Calu3 (cell line): ENCODE results near the gene KIF16B. TPM values are rescaled to one million over a fixed set of nuclear protein-coding genes. Genes with fewer than 3 reads are reported as not detected.
"Not testable (repeated sequence)": the region's sequence is repeated elsewhere in the genome, so short reads cannot be mapped to it uniquely, and the experiment has no call there.

Experiments
- BruUV-seq: library from RNA; stranded (reverse); fragments of 400-500 nt; replicated peaks from 2 replicates; lab custom pipeline; 2021; lab: Mats Ljungman, UMichigan
- CTCF ChIA-PET: fragments of 300-600 bp; sonication (Branson Sonifier 250); formaldehyde crosslinking; loops from one replicate; lab custom pipeline; 2022; ENCODE audit warnings: antibody characterized with exemption; lab: Charles Lee
- DNase-seq: peaks from one replicate; pipeline ENCODE4 v3.0.0; 2022
- H3K27ac Mint-ChIP-seq: one replicate; pipeline ENCODE4 v1.8.0; 2022; ENCODE audit warnings: mixed read lengths; ENCODE audit not compliant: unreplicated experiment
- H3K27me3 Mint-ChIP-seq: one replicate; pipeline ENCODE4 v1.8.0; 2022; ENCODE audit warnings: mixed read lengths; ENCODE audit not compliant: unreplicated experiment
- H3K36me3 Mint-ChIP-seq: one replicate; pipeline ENCODE4 v1.8.0; 2022; ENCODE audit warnings: mild to moderate bottlenecking, moderate library complexity, mixed read lengths; ENCODE audit not compliant: insufficient read depth, unreplicated experiment
- H3K4me1 Mint-ChIP-seq: one replicate; pipeline ENCODE4 v1.8.0; 2022; ENCODE audit warnings: mild to moderate bottlenecking, low read depth, mixed read lengths; ENCODE audit not compliant: unreplicated experiment
- H3K4me3 Mint-ChIP-seq: one replicate; pipeline ENCODE4 v1.8.0; 2022; ENCODE audit warnings: mild to moderate bottlenecking, low read depth, moderate library complexity, mixed read lengths; ENCODE audit not compliant: unreplicated experiment
- H3K9me3 Mint-ChIP-seq: one replicate; pipeline ENCODE4 v1.8.0; 2022; ENCODE audit warnings: low read depth, mixed read lengths; ENCODE audit not compliant: unreplicated experiment
- intact Hi-C: fragments of 100-400 bp; cut with micrococcal nuclease; formaldehyde crosslinking; loops from one replicate; pipeline ENCODE4 v1.10.0; 2022; ENCODE audit not compliant: unreplicated experiment
- total RNA-seq: library from RNA; stranded (reverse); gene quantifications from 2 replicates; pipeline ENCODE4 v1.2.3, GENCODE V29; 2022
- TF ChIP-seq, protein P1 (sequence below): fragments of 200-600 bp; IDR thresholded peaks from one replicate; pipeline ENCODE4 v1.8.0; 2022; ENCODE audit warnings: antibody characterized with exemption; ENCODE audit not compliant: unreplicated experiment

The KIF16B gene
- total RNA-seq, 1 experiment from 2014 or later, result 4.3 TPM

- Mint-ChIP-seq H3K27me3 (no peaks in the 10 kb centered on the region), H3K4me1 (no peaks in the 10 kb centered on the region), H3K4me3 (no peak overlapping the region), H3K27ac (no peak overlapping the region), H3K36me3 (no peaks in the 10 kb centered on the region), H3K9me3 (no peaks in the 10 kb centered on the region)
- CTCF ChIA-PET, result no interaction called here
- DNase-seq, result no peak
- no TSS peak for BruUV-seq
- TF ChIP-seq, protein P1, sequence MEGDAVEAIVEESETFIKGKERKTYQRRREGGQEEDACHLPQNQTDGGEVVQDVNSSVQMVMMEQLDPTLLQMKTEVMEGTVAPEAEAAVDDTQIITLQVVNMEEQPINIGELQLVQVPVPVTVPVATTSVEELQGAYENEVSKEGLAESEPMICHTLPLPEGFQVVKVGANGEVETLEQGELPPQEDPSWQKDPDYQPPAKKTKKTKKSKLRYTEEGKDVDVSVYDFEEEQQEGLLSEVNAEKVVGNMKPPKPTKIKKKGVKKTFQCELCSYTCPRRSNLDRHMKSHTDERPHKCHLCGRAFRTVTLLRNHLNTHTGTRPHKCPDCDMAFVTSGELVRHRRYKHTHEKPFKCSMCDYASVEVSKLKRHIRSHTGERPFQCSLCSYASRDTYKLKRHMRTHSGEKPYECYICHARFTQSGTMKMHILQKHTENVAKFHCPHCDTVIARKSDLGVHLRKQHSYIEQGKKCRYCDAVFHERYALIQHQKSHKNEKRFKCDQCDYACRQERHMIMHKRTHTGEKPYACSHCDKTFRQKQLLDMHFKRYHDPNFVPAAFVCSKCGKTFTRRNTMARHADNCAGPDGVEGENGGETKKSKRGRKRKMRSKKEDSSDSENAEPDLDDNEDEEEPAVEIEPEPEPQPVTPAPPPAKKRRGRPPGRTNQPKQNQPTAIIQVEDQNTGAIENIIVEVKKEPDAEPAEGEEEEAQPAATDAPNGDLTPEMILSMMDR, result no peak
- intact Hi-C loops, result no loop called here
These were observed 132.6 kb downstream of the KIF16B start for GRCh38 chr20:16440686-16441085.

DNA sequence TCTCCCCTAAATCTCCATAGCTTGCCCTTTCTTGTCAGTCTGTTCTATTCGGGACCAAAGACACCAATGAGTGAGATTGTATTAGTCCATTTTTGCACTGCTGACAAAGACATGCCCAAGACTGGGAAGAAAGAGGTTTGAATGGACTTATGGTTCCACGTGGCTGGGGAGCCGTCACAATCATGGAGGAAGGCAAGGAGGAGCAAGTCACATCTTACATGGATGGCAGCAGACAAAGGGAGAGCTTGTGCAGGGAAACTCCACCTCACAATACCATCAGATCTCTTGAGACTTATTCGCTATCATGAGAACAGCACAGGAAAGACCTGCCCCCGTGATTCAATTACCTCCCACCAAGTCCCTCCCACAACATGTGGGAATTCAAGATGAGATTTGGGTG is 133.7 kb downstream of the KIF16B start:
- H3K27ac Mint-ChIP-seq, H3K27me3 Mint-ChIP-seq, H3K4me3 Mint-ChIP-seq, BruUV-seq, DNase-seq, H3K4me1 Mint-ChIP-seq, intact Hi-C loops, H3K36me3 Mint-ChIP-seq, H3K9me3 Mint-ChIP-seq, CTCF ChIA-PET: not testable (repeated sequence)

- Mint-ChIP-seq H3K4me3 (no peak overlapping the region), H3K27me3 (no peaks in the 10 kb centered on the region), H3K4me1 (no peaks in the 10 kb centered on the region), H3K27ac (no peak overlapping the region), H3K36me3 (no peaks in the 10 kb centered on the region), H3K9me3 (no peaks in the 10 kb centered on the region)
- DNase-seq, result no peak
- TF ChIP-seq, protein P1, result no peak
- BruUV-seq, result no TSS peak
- CTCF ChIA-PET, result no interaction called here
- intact Hi-C loops, result no loop called here
These were observed 135.1 kb downstream of the KIF16B start for GRCh38 chr20:16438100-16438499.

GRCh38 chr20:16437387-16437996 is 135.8 kb downstream of the KIF16B start:
- CTCF ChIA-PET, result no interaction called here
- no TSS peak for BruUV-seq
- Mint-ChIP-seq H3K27me3 (no peaks in the 10 kb centered on the region), H3K9me3 (no peaks in the 10 kb centered on the region), H3K27ac (no peak overlapping the region), H3K4me3 (no peak overlapping the region), H3K36me3 (no peaks in the 10 kb centered on the region), H3K4me1 (no peaks in the 10 kb centered on the region)
- TF ChIP-seq, protein P1, result no peak
- intact Hi-C loops, result no loop called here
- no peak for DNase-seq

- H3K4me1 Mint-ChIP-seq, result no peaks in the 10 kb centered on the region
- H3K4me3 Mint-ChIP-seq, result no peak overlapping the region
- peak; percentile 47 for DNase-seq
- intact Hi-C loops, result no loop called here
- BruUV-seq, result no TSS peak
- no peaks in the 10 kb centered on the region for H3K27me3 Mint-ChIP-seq
- CTCF ChIA-PET, result no interaction called here
- H3K36me3 Mint-ChIP-seq, result no peaks in the 10 kb centered on the region
- TF ChIP-seq, protein P1, result peak; percentile 24
- H3K27ac Mint-ChIP-seq, result no peak overlapping the region
- H3K9me3 Mint-ChIP-seq, result no peaks in the 10 kb centered on the region
These were observed 139.1 kb downstream of the KIF16B start for GRCh38 chr20:16434062-16434664.
